ENCODE measurements around the gene SH2D6.
"Not testable (repeated sequence)": the region's sequence is repeated elsewhere in the genome, so short reads cannot be mapped to it uniquely, and the experiment has no call there.

The SH2D6 gene

DNA sequence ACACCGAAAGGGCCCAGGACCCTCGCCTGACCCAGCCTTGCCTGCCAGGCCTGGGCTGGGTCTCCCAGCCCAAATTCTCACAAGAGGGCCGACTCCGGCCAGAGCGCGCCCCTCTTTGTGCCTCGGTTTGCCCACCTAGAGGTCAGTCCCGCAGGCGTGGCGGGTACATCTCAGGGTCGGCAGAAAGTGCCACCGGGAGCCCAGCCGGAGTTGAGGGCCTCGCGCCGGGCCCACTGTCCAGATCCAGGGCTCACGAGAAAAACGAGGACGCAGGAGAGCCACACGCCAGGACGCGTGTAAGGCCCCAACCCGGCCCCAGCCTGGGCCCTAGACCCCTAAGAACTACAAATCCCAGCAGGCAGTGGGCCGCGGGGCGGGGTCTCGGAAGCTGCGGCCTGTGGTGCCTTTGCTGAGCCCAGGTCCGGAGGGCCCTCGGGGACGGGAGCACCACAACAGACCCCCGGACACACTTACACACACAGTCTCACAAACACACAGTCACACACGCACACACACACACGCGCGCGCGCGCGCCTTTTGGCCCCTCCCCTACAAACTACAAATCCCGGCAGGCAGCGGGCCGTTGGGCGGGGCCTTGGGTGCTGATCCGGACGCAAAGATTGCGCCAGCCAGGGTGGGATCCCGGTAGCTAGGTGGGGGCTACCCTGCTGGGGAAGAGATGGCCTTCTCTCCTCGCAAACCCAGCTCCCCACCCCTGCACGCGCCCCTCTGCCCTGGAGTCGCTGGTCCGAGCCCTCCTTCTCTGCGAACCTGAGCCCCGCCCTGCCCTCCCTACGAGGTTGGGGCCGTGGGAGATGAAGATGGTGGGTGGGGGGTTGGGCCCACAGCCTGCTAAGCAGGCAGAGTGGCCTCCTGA lies at the start of gene SH2D6:
Gene SH2D6 (plus strand): TSS at position 583 of the 877 bp plus-strand sequence. CDS start 10,752 bp downstream, outside the sequence.
- peak within 1 kb of the TSS; percentile 84 for H3K9ac ChIP-seq (ENCODE audit: insufficient read length)
- H3K9me3 ChIP-seq (ENCODE audit: low read depth, low read length): no peaks in the 10 kb centered on the region
- DNase-seq (ENCODE audit: low read depth, low spot score): peak; percentile 12
- H3K27ac ChIP-seq: peak within 1 kb of the TSS; percentile 92
- peak within 1 kb of the TSS; percentile 83 for H3K4me3 ChIP-seq
- H3K36me3 ChIP-seq (ENCODE audit: insufficient read depth, low read length): no peaks in the 10 kb centered on the region
- TF ChIP-seq FOXP2 (optimal IDR thresholded peaks at IDR 0.05; ENCODE audit: control extremely low read depth, extremely low read length, insufficient read depth) (no peak), EZH2 (IDR thresholded peaks at IDR 0.05) (no peak), POLR2AphosphoS5 (IDR thresholded peaks at IDR 0.05; ENCODE audit: borderline replicate concordance, low read depth, low read length) (peak; percentile 66)

DNA sequence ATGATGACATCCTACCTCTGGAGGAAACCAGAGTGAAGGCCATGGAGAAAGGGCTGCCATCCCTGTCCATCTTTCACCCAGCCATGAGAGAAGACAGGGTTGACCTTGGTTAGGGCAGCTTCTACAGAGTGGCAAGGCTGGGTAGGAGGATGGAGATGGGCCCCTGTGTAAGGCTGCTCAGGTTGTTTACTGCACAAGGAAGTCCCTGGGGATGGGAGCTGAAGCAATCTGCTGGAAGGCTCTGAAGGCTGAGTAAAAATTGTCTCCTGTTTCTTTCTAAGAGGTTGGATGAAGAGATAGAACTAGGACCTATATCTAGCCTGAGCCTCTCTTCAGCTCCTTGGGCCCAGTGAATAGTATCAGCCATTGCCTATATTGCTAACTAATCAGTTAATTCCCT lies 49.6 kb upstream of the SH2D6 start:
- TF ChIP-seq FOXP2 (optimal IDR thresholded peaks at IDR 0.05; ENCODE audit: control extremely low read depth, extremely low read length, insufficient read depth): no peak
- no peak for TF ChIP-seq EZH2 (IDR thresholded peaks at IDR 0.05)
- TF ChIP-seq POLR2AphosphoS5 (IDR thresholded peaks at IDR 0.05; ENCODE audit: borderline replicate concordance, low read depth, low read length): no peak
- H3K4me3 ChIP-seq: no peak overlapping the region
- no peak for DNase-seq (ENCODE audit: low read depth, low spot score)
- H3K27ac ChIP-seq: no peak overlapping the region
- H3K36me3 ChIP-seq (ENCODE audit: insufficient read depth, low read length): no peaks in the 10 kb centered on the region
- no peak overlapping the region for H3K9ac ChIP-seq (ENCODE audit: insufficient read length)
- no peaks in the 10 kb centered on the region for H3K9me3 ChIP-seq (ENCODE audit: low read depth, low read length)

DNA sequence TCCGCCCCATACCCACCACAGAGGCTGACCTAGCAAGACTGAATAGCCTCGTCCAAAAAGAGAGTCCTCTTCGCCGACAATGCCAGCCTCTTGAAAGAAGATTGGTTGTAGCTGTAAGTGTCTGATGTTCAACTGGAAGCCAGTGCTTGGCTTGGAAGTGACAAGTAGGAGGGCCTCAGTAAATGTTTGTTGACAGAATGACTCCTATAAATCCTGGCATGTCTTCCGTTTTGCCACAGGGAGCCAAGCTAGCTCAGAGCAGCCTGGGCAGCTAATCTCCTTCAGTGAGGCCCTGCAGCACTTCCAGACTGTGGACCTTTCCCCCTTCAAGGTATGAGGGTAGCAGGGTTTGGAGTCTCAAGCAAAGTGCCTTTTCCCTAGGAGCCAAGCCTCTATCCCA lies 49.0 kb upstream of the SH2D6 start:
- Histone ChIP-seq H3K4me3 (no peak overlapping the region), H3K27ac (no peak overlapping the region), H3K9me3 (ENCODE audit: low read depth, low read length) (no peaks in the 10 kb centered on the region), H3K9ac (ENCODE audit: insufficient read length) (no peak overlapping the region), H3K36me3 (ENCODE audit: insufficient read depth, low read length) (no peaks in the 10 kb centered on the region)
- TF ChIP-seq FOXP2 (optimal IDR thresholded peaks at IDR 0.05; ENCODE audit: control extremely low read depth, extremely low read length, insufficient read depth) (no peak), EZH2 (IDR thresholded peaks at IDR 0.05) (no peak), POLR2AphosphoS5 (IDR thresholded peaks at IDR 0.05; ENCODE audit: borderline replicate concordance, low read depth, low read length) (no peak)
- no peak for DNase-seq (ENCODE audit: low read depth, low spot score)

DNA sequence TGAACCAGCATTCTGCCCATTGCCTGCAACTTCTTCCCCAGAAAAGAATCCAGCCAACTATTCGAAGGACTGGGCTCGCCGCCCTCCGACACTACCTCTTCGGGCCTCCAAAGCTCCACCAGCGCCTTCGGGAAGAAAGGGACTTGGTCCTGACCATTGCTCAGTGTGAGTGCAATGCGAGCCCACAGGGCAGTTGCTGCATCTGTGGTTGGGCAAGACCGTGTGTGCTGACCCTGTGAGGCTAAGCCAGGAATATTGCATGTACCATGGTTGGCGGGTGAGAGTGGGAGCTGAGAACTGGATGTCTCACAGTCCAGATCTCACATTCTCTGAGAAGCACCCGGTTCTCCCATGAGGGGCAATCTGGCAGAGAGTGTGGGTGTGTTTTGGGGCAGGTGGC lies 47.5 kb upstream of the SH2D6 start:
- DNase-seq (ENCODE audit: low read depth, low spot score): no peak
- no peak overlapping the region for H3K4me3 ChIP-seq
- H3K27ac ChIP-seq: no peak overlapping the region
- H3K36me3 ChIP-seq (ENCODE audit: insufficient read depth, low read length): no peaks in the 10 kb centered on the region
- H3K9ac ChIP-seq (ENCODE audit: insufficient read length): no peak overlapping the region
- no peak for TF ChIP-seq POLR2AphosphoS5 (IDR thresholded peaks at IDR 0.05; ENCODE audit: borderline replicate concordance, low read depth, low read length)
- no peak for TF ChIP-seq EZH2 (IDR thresholded peaks at IDR 0.05)
- TF ChIP-seq FOXP2 (optimal IDR thresholded peaks at IDR 0.05; ENCODE audit: control extremely low read depth, extremely low read length, insufficient read depth): no peak
- H3K9me3 ChIP-seq (ENCODE audit: low read depth, low read length): no peaks in the 10 kb centered on the region

DNA sequence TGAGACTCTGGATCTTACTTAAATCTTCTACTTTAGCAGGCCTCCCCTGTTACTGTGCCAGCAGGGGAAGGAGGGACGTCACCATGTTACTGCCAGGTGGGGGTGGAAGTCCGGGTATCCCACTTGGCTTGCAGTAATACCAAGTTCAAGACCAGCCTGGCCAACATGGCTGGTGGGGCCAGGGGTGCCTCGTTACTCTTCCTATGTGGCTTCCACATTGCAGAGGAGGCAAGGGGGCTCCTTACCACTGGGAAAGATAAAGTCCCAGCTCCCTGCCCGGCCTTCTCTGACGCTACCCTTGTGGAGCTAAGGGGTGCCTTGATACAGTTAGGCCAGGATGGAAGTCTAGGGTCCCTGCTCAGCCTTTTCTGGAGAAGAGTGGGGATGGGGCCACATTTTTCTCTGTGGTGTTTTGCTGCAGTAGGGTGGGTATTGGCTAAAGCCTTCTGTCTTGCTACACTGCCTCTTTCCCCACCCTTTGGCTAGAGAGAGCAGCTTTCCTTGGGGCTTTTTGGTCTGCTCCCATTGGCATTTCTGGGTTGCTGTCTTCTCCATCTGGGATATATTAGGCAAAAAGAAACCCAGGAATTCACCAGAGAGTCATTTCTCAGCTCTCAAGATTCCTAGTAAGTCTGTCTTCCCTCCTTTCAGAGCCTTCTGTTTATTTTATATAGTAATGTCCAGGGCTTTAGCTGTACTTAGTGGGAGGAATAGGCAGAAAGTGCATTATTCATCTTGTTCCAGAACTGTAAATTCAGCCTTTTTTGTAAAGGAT lies 42.0 kb upstream of the SH2D6 start:
- no peak overlapping the region for H3K27ac ChIP-seq
- no peak overlapping the region for H3K4me3 ChIP-seq
- no peak for DNase-seq (ENCODE audit: low read depth, low spot score)
- TF ChIP-seq FOXP2 (optimal IDR thresholded peaks at IDR 0.05; ENCODE audit: control extremely low read depth, extremely low read length, insufficient read depth) (no peak), POLR2AphosphoS5 (IDR thresholded peaks at IDR 0.05; ENCODE audit: borderline replicate concordance, low read depth, low read length) (no peak), EZH2 (IDR thresholded peaks at IDR 0.05) (no peak)
- no peak overlapping the region for H3K9ac ChIP-seq (ENCODE audit: insufficient read length)
- no peaks in the 10 kb centered on the region for H3K9me3 ChIP-seq (ENCODE audit: low read depth, low read length)
- peaks cover 25% of the 10 kb centered on the region; the same call in 1 of the 2 replicates for H3K36me3 ChIP-seq (ENCODE audit: insufficient read depth, low read length)

DNA sequence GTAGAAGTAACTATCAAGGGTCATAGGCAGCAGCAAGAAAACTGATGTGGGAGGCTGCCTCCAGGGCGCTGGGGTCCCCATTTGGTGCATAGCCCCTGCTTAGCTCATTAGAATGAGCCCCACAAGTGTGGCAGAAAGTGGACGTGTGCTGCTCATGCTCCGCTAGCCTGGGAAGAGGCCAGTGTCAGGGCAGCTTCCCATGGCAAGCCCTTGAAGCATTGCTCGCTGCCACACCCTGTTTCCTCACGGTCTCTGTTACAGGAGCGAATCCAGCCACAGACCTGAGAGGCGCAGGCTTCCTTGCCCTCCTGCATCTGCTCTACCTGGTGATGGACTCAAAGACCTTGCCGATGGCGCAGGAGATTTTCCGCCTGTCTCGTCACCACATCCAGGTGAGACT lies 41.4 kb upstream of the SH2D6 start:
- Histone ChIP-seq H3K4me3 (no peak overlapping the region), H3K27ac (no peak overlapping the region), H3K9me3 (ENCODE audit: low read depth, low read length) (no peaks in the 10 kb centered on the region), H3K9ac (ENCODE audit: insufficient read length) (no peak overlapping the region), H3K36me3 (ENCODE audit: insufficient read depth, low read length) (peaks cover 25% of the 10 kb centered on the region; the same call in 1 of the 2 replicates)
- no peak for DNase-seq (ENCODE audit: low read depth, low spot score)
- no peak for TF ChIP-seq POLR2AphosphoS5 (IDR thresholded peaks at IDR 0.05; ENCODE audit: borderline replicate concordance, low read depth, low read length)
- TF ChIP-seq FOXP2 (optimal IDR thresholded peaks at IDR 0.05; ENCODE audit: control extremely low read depth, extremely low read length, insufficient read depth): no peak
- no peak for TF ChIP-seq EZH2 (IDR thresholded peaks at IDR 0.05)

DNA sequence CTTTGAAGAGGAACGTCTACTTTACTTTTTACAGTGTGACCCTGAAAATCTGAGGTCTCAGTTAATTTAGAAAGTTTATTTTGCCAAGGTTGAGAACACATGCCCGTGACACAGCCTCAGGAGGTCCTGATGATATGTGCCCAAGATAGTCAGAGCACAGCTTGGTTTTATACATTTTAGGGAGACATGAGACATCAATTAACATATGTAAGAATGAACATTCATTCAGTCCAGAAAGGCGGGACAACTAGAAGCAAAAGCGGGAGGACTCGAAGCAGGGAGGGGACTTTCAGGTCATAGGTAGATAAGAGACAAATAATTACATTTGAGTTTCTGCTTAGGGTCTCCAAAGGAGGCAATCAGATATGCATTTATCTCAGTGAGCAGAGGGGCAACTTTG lies 40.3 kb upstream of the SH2D6 start:
- DNase-seq (ENCODE audit: low read depth, low spot score): no peak
- Histone ChIP-seq H3K27ac (no peak overlapping the region), H3K9me3 (ENCODE audit: low read depth, low read length) (no peaks in the 10 kb centered on the region), H3K9ac (ENCODE audit: insufficient read length) (no peak overlapping the region), H3K36me3 (ENCODE audit: insufficient read depth, low read length) (peaks cover 25% of the 10 kb centered on the region; the same call in 1 of the 2 replicates), H3K4me3 (no peak overlapping the region)
- TF ChIP-seq FOXP2 (optimal IDR thresholded peaks at IDR 0.05; ENCODE audit: control extremely low read depth, extremely low read length, insufficient read depth) (no peak), EZH2 (IDR thresholded peaks at IDR 0.05) (no peak), POLR2AphosphoS5 (IDR thresholded peaks at IDR 0.05; ENCODE audit: borderline replicate concordance, low read depth, low read length) (no peak)

DNA sequence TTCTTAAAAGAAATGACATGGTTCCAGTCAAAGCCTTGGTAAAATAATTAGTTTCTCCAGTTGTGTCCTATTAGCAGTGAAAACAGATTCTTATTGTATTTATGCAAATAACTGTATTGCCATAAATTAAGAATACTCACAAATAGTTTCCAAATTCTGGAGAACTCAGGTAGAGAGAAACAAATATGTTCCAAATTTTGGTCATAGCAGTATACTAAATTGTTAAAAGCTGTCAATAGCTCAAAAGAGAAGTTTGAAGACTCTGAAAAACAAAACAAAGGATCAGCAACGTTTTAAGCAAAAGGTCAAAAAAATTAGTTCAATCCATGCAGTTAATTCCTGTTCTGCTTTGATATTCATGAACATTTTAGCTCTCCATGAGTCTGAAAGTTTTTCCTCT lies 38.5 kb upstream of the SH2D6 start:
- no peak for DNase-seq (ENCODE audit: low read depth, low spot score)
- Histone ChIP-seq H3K4me3 (no peak overlapping the region), H3K27ac (no peak overlapping the region), H3K9ac (ENCODE audit: insufficient read length) (no peak overlapping the region), H3K9me3 (ENCODE audit: low read depth, low read length) (no peaks in the 10 kb centered on the region), H3K36me3 (ENCODE audit: insufficient read depth, low read length) (peaks cover 25% of the 10 kb centered on the region; the same call in 1 of the 2 replicates)
- TF ChIP-seq FOXP2 (optimal IDR thresholded peaks at IDR 0.05; ENCODE audit: control extremely low read depth, extremely low read length, insufficient read depth) (no peak), POLR2AphosphoS5 (IDR thresholded peaks at IDR 0.05; ENCODE audit: borderline replicate concordance, low read depth, low read length) (no peak), EZH2 (IDR thresholded peaks at IDR 0.05) (no peak)

DNA sequence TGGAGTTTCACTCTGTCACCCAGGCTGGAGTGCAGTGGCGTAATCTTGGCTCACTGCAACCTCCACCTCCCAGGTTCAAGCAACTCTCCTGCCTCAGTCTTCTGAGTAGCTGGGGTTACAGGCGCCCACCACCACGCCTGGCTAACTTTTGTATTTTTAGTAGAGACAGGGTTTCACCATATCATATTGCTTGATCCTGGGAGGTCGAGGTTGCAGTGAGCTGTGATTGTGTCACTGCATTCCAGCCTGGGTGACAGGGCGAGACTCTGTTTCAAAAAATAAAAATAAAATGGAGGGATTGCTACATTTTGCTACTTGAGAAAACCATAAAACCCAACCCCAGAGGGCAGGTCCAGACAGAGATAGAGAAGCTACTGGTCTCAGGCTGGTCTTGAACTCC lies 35.4 kb upstream of the SH2D6 start:
- not testable (repeated sequence) for H3K4me3 ChIP-seq; H3K27ac ChIP-seq; DNase-seq (ENCODE audit: low read depth, low spot score); H3K9me3 ChIP-seq (ENCODE audit: low read depth, low read length); H3K9ac ChIP-seq (ENCODE audit: insufficient read length)
- H3K36me3 ChIP-seq (ENCODE audit: insufficient read depth, low read length): peaks cover 23% of the 10 kb centered on the region; the same call in 1 of the 2 replicates
